ENCODE results near the gene CDK18.

Gene CDK18

GRCh38 chr1:205519541-205520131 is 15.2 kb downstream of the CDK18 start (continued):
- TF ChIP-seq ZNF398 (tag by site-specific recombination; IDR thresholded peaks at IDR 0.05) (peak; percentile 91), ZNF138 (tag by site-specific recombination; IDR thresholded peaks at IDR 0.05; ENCODE audit: borderline replicate concordance) (no peak), ZNF692 (tag by site-specific recombination; IDR thresholded peaks at IDR 0.05) (peak; percentile 47), ZNF302 (tag by site-specific recombination; IDR thresholded peaks at IDR 0.05; ENCODE audit: low read depth) (no peak), ZFHX2 (tag by site-specific recombination; conservative IDR thresholded peaks at IDR 0.05) (no peak), ZNF423 (tag by site-specific recombination; IDR thresholded peaks at IDR 0.05) (peak; percentile 29; the same call in 1 of the 2 replicates), ZNF521 (tag by site-specific recombination; IDR thresholded peaks at IDR 0.05) (no peak), OVOL3 (tag by site-specific recombination; IDR thresholded peaks at IDR 0.05) (no peak), ZSCAN23 (tag by site-specific recombination; IDR thresholded peaks at IDR 0.05) (no peak), OSR2 (tag by site-specific recombination; IDR thresholded peaks at IDR 0.05) (peak; percentile 84), ZNF274 (IDR thresholded peaks at IDR 0.05; ENCODE audit: low read length) (no peak), ZNF274 (tag by site-specific recombination; IDR thresholded peaks at IDR 0.05; ENCODE audit: borderline replicate concordance) (no peak), ZFP37 (tag by site-specific recombination; IDR thresholded peaks at IDR 0.05) (no peak), YY2 (tag by site-specific recombination; IDR thresholded peaks at IDR 0.05) (no peak), ZNF146 (tag by site-specific recombination; IDR thresholded peaks at IDR 0.05) (no peak), ZNF488 (tag by site-specific recombination; IDR thresholded peaks at IDR 0.05) (no peak), ZBTB1 (tag by site-specific recombination; IDR thresholded peaks at IDR 0.05) (no peak), ZNF747 (tag by site-specific recombination; IDR thresholded peaks at IDR 0.05) (no peak), ZBTB17 (tag by site-specific recombination; IDR thresholded peaks at IDR 0.05) (0 out of 2 replicates have a peak, but pooled peaks have one; percentile 43), ZSCAN16 (tag by site-specific recombination; IDR thresholded peaks at IDR 0.05) (no peak), ZNF248 (tag by site-specific recombination; IDR thresholded peaks at IDR 0.05) (no peak), ZNF510 (tag by site-specific recombination; IDR thresholded peaks at IDR 0.05; ENCODE audit: insufficient replicate concordance) (no peak), KLF7 (tag by site-specific recombination; IDR thresholded peaks at IDR 0.05; ENCODE audit: borderline replicate concordance) (peak; percentile 38; the same call in 1 of the 2 replicates), ZNF561 (tag by site-specific recombination; IDR thresholded peaks at IDR 0.05; ENCODE audit: borderline replicate concordance) (peak; percentile 72; the same call in 1 of the 2 replicates), ZNF335 (tag by site-specific recombination; conservative IDR thresholded peaks at IDR 0.05) (no peak), ZNF529 (tag by site-specific recombination; IDR thresholded peaks at IDR 0.05; ENCODE audit: insufficient replicate concordance) (no peak), ZNF433 (tag by site-specific recombination; IDR thresholded peaks at IDR 0.05; ENCODE audit: low read depth) (no peak), PRDM2 (tag by site-specific recombination; IDR thresholded peaks at IDR 0.05; ENCODE audit: borderline replicate concordance) (no peak), GLIS1 (tag by site-specific recombination; IDR thresholded peaks at IDR 0.05) (peak; percentile 76), ZNF23 (tag by site-specific recombination; IDR thresholded peaks at IDR 0.05; ENCODE audit: borderline replicate concordance) (no peak)

All from HEK293 (cell line).